Activated B cell treated with CpG ODN at 0.5 μM for 24 hours (primary cell): ENCODE measurements around the gene PLCB4. TPM values are rescaled to one million over a fixed set of nuclear protein-coding genes. Genes with fewer than 3 reads are reported as not detected.

ENCODE experiments used
- ATAC-seq: fragments of 200-7000 bp; cut with Tn5 transposase; one replicate; pipeline ENCODE4 v1.10.0; 2021; ENCODE audit warnings: low read depth, mild to moderate bottlenecking, moderate library complexity
- CTCF ChIA-PET: fragments of 350-600 bp; sonication (Branson Sonifier 250); formaldehyde crosslinking; loops from one replicate; lab custom pipeline; 2021; ENCODE audit warnings: antibody characterized with exemption; lab: Charles Lee
- POLR2A ChIA-PET: fragments of 350-600 bp; sonication (Branson Sonifier 250); formaldehyde crosslinking; loops from one replicate; lab custom pipeline; 2021; ENCODE audit warnings: antibody characterized with exemption; lab: Charles Lee
- DNase-seq: peaks from one replicate; pipeline ENCODE4 v3.0.0; 2022
- H3K27ac Mint-ChIP-seq: one replicate; pipeline ENCODE4 v1.8.0; 2020; ENCODE audit warnings: mixed read lengths
- H3K27me3 Mint-ChIP-seq: one replicate; pipeline ENCODE4 v1.8.0; 2021; ENCODE audit warnings: mixed read lengths
- H3K36me3 Mint-ChIP-seq: one replicate; pipeline ENCODE4 v1.8.0; 2021; ENCODE audit warnings: low read depth, mixed read lengths
- H3K4me1 Mint-ChIP-seq: one replicate; pipeline ENCODE4 v1.8.0; 2021; ENCODE audit warnings: mixed read lengths
- H3K4me3 Mint-ChIP-seq: one replicate; pipeline ENCODE4 v1.8.0; 2020; ENCODE audit warnings: mild to moderate bottlenecking, mixed read lengths
- H3K9me3 Mint-ChIP-seq: one replicate; pipeline ENCODE4 v1.8.0; 2020; ENCODE audit warnings: mixed read lengths
- intact Hi-C: fragments of 100-400 bp; cut with micrococcal nuclease; formaldehyde crosslinking; loops from one replicate; pipeline ENCODE4 v1.15.1; 2024
- total RNA-seq: library from RNA; stranded (reverse); gene quantifications from 2 replicates; pipeline ENCODE4 v1.2.3, GENCODE V29; 2022
- TF ChIP-seq, protein P1 (sequence below): fragments of 200-600 bp; IDR thresholded peaks from one replicate; pipeline ENCODE4 v1.8.0; 2022; ENCODE audit warnings: antibody characterized with exemption, mild to moderate bottlenecking

PLCB4 gene
- total RNA-seq, 1 donor from 2014 or later = not detected

DNA sequence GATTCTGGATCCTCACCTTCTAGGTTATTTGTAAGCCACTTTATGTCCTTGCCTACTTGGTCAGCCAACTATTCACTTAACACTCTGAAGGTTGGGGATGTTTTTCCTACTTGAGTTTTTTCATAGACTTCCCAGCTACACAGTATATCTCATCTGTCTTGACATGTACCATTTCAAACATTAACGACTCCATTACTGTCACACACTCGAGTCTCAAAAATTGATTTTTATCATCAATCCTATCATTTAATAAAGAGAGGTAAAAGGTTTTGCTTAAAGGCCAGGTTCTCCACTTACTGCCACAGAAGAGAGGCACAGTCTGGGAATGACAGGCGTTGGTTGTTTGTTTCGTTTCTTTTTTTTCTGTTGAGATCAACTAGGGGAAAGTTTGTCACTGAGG is 407.3 kb downstream of the PLCB4 start:
- intact Hi-C loops = no loop called here
- no peak for DNase-seq
- CTCF ChIA-PET = no interaction called here
- H3K27ac Mint-ChIP-seq = no peak overlapping the region
- POLR2A ChIA-PET = no interaction called here
- no peak for ATAC-seq
- H3K4me1 Mint-ChIP-seq = no peaks in the 10 kb centered on the region
- no peaks in the 10 kb centered on the region for H3K36me3 Mint-ChIP-seq
- no peaks in the 10 kb centered on the region for H3K9me3 Mint-ChIP-seq
- TF ChIP-seq, protein P1, sequence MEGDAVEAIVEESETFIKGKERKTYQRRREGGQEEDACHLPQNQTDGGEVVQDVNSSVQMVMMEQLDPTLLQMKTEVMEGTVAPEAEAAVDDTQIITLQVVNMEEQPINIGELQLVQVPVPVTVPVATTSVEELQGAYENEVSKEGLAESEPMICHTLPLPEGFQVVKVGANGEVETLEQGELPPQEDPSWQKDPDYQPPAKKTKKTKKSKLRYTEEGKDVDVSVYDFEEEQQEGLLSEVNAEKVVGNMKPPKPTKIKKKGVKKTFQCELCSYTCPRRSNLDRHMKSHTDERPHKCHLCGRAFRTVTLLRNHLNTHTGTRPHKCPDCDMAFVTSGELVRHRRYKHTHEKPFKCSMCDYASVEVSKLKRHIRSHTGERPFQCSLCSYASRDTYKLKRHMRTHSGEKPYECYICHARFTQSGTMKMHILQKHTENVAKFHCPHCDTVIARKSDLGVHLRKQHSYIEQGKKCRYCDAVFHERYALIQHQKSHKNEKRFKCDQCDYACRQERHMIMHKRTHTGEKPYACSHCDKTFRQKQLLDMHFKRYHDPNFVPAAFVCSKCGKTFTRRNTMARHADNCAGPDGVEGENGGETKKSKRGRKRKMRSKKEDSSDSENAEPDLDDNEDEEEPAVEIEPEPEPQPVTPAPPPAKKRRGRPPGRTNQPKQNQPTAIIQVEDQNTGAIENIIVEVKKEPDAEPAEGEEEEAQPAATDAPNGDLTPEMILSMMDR = no peak
- no peaks in the 10 kb centered on the region for H3K27me3 Mint-ChIP-seq
- H3K4me3 Mint-ChIP-seq = no peak overlapping the region

DNA sequence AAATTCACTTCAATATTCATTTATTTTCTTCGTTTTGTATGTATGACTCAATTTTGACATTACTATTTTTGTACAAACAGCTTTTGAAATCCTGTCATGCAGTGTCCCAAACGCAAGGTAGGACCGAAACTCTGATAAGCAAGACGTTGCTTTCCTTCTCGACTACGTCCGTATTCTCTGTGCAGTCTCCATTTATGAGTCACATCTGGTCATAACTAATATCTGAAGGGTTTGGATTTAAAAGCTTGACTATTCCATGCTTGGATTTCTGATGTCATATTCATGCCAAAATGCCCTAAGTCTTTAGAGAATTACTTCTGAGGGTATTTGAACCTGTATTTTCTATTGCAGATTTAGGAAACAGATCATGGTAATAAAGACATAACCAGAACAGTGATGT is 407.8 kb downstream of the PLCB4 start:
- intact Hi-C loops = no loop called here
- CTCF ChIA-PET = no interaction called here

DNA sequence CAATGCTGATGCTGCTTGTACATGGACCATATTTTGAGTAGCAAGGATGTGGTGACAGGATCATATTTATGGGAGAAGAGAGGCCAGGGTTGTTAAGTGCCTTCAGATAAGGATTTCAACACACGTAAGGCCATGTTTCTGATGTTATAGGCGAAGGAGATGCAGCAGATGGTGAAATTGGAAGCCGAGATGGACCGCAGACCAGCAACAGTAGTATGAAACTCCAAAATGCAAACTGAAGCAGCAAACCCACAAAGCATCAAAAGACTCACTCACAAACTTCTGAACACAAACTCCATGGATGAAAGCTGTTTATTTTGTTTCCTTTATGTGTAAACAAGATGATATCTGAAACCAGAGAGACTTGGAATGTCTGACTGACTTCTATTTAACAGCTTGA is 409.9 kb downstream of the PLCB4 start:
- H3K27ac Mint-ChIP-seq = no peak overlapping the region
- intact Hi-C loops = no loop called here
- POLR2A ChIA-PET = no interaction called here

More for the DNA sequence above, 407.8 kb downstream of the PLCB4 start:
- TF ChIP-seq, protein P1 = no peak
- Mint-ChIP-seq H3K4me1 (peaks cover 4% of the 10 kb centered on the region), H3K27me3 (no peaks in the 10 kb centered on the region), H3K4me3 (no peak overlapping the region), H3K9me3 (no peaks in the 10 kb centered on the region), H3K36me3 (no peaks in the 10 kb centered on the region), H3K27ac (no peak overlapping the region)
- POLR2A ChIA-PET = no interaction called here
- DNase-seq (no peak), ATAC-seq (no peak)

DNA sequence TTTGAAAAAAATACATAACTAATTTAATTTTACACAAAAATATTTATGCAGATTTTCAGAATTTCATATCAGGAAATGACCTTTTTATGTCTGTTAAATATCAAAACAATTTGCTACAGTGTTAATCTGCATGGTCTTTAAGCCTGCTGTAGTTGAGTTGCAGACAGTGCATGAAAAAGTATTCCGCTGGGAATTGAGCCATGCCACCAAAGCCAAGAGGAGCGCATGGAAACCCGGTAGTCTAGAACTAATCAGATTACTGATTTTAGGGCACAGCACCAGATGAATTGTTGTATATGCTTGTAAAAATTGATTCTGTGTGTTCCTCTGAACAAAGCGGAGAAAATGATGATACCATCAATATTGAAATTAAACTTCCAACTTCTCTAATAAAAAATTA is 411.2 kb downstream of the PLCB4 start:
- Mint-ChIP-seq H3K9me3 (no peaks in the 10 kb centered on the region), H3K27ac (no peak overlapping the region), H3K27me3 (no peaks in the 10 kb centered on the region), H3K36me3 (no peaks in the 10 kb centered on the region), H3K4me1 (peaks cover 18% of the 10 kb centered on the region), H3K4me3 (no peak overlapping the region)
- DNase-seq (no peak), ATAC-seq (no peak)
- ChIA-PET CTCF (no interaction called here), POLR2A (no interaction called here)
- intact Hi-C loops = no loop called here
- TF ChIP-seq, protein P1 = no peak

More for the DNA sequence above, 409.9 kb downstream of the PLCB4 start:
- Mint-ChIP-seq H3K9me3 (no peaks in the 10 kb centered on the region), H3K4me1 (peaks cover 18% of the 10 kb centered on the region), H3K36me3 (no peaks in the 10 kb centered on the region), H3K27me3 (no peaks in the 10 kb centered on the region), H3K4me3 (no peak overlapping the region)
- CTCF ChIA-PET = no interaction called here
- DNase-seq = no peak
- ATAC-seq = no peak
- TF ChIP-seq, protein P1 = no peak

- peaks cover 3% of the 10 kb centered on the region for H3K27me3 Mint-ChIP-seq
- intact Hi-C loops = no loop called here
- no peak for DNase-seq
- H3K27ac Mint-ChIP-seq = no peak overlapping the region
- CTCF ChIA-PET = no interaction called here
- no peaks in the 10 kb centered on the region for H3K9me3 Mint-ChIP-seq
- no peak for ATAC-seq
- TF ChIP-seq, protein P1 = no peak
- POLR2A ChIA-PET = no interaction called here
- H3K36me3 Mint-ChIP-seq = no peaks in the 10 kb centered on the region
- no peak overlapping the region for H3K4me3 Mint-ChIP-seq
- H3K4me1 Mint-ChIP-seq = peaks cover 20% of the 10 kb centered on the region
Measured at GRCh38 chr20:9482180-9482579, 413.3 kb downstream of the PLCB4 start.
